Measurements from ENCODE around the gene MAP4K1.

- TF ChIP-seq CTCF (conservative IDR thresholded peaks at IDR 0.05) (no peak), EZH2 (IDR thresholded peaks at IDR 0.05; ENCODE audit: low read depth) (no peak)
Measured at GRCh38 chr19:38538793-38539528, 78.8 kb downstream of the MAP4K1 start.
